ENCODE measurements around the gene PIKFYVE.
"Not testable (repeated sequence)": the region's sequence is repeated elsewhere in the genome, so short reads cannot be mapped to it uniquely, and the experiment has no call there.

PIKFYVE gene

DNA sequence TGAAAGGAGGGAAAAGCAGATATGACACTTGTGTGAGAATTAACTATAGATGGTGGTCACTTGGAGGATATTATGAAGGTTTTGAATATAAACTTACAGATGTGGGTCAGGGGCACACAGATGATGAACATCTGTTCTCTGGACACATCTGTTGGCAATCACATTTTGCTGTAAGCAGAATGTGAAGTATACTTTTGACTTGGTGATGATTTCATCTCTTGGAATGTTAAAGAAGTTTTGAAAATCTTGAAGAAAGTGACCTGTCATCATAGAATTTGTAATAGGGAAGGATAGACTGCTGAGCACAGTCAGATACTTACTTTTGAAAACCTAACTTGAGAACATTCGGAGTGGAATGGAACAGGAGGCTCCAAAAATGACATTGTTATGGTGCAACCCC lies 40.2 kb downstream of the PIKFYVE start:
- no peak for DNase-seq

DNA sequence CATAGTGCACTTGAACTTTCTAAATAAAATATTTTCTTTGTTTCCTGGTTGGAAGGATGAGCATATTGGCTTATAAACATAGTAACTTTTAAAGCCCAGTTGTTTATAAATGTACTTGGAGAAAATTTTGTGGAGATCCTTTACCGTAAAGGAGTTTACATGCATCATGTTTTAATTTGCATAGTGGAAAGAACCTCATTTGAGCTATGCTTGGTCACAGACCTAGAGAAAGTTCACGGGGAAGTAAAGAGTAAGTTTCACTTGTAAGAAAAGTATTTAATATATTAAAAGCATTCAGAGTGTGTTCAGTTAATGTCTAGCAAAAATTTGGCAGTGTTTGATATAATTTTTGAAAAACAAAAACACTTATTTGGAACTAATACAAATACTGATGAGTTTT lies 45.3 kb downstream of the PIKFYVE start:
- DNase-seq = no peak

DNA sequence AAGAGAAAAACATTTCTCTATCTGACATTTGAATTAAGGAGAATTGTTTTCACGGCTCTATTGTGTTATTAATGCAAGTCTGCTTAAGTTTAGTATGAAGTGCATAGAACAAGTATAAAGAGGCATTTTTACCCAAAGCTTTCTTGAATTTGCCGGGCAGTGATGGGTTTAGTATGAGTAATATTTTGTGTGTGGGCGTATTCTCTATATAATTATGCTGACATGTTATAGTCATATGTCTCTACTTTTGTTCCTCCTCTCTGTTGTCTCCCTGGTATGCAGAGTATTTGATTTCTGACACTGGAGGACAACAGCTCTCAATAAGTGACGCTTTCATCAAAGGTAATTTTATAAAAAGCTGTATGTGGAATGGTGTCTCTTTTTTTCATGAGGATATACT lies 45.9 kb downstream of the PIKFYVE start:
- no peak for DNase-seq

DNA sequence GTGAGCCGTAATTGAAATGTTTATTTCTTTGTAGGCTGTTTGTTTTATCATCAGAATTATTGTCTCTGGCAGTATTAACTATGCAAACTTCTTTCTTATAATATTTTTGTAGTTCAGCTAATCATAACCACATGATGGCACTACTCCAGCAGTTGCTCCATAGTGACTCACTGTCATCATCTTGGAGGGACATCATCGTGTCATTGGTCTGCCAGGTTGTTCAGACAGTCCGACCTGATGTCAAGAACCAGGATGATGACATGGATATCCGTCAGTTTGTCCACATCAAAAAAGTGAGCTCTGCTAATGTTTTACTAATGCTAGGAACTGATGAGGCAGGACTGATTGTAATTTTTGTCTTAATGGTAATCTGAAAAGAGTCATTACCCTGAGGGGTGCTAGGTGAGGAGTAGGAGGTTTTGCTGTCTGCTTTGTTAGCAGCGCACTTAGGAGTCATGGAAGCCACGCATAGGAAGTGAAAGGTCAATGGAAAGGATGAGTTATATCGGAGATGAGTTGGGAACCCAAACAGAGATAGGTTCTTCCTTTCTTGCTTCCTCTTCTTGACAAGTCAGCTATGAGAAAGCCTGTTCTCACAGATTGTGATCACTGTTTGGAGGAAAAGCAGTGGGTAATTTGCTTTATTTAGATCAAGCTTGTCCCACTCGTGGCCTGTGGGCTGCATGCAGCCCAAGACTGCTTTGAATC lies 49.2 kb downstream of the PIKFYVE start:
- DNase-seq = no peak

GRCh38 chr2:208318127-208318526 lies 52.1 kb downstream of the PIKFYVE start:
- DNase-seq = no peak

DNA sequence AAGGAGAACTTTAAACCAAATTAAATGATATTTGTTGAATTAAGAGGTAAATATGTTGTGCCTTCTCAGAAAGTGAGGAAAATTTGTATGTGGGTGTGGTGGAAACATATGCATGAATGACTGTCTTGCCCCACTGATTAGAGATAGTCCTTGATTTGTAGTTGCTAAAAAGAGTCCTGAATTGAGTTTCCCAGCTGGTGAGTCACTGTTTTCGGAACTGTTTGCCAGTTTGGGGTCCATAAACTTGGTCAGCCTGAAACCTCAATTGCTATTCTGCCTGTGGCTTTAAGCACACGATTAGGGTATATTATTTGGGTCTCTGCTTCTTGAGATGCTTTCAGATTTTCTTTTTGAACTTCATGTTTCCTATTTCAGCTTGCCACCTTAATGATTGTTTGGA lies 53.3 kb downstream of the PIKFYVE start:
- no peak for DNase-seq

DNA sequence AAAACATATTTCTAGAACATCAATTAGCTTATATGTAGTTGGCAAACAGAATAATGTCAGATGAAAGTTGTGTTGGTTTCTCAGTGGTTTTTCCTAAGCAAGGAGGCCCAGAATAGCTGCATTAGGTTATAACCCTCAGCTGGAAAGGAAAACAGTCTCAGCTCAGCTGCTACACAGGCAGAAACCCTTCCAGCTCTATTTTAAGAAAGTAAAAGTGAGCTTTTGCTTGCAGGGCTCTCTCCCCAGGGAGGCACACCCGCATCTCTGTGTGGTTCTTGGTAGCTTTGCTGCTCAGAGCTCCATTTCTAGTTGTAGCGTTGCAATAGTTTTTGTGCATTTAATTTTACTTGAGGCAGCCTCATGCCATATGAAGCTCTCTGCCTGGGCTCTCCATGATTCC lies 54.6 kb downstream of the PIKFYVE start:
- no peak for DNase-seq

DNA sequence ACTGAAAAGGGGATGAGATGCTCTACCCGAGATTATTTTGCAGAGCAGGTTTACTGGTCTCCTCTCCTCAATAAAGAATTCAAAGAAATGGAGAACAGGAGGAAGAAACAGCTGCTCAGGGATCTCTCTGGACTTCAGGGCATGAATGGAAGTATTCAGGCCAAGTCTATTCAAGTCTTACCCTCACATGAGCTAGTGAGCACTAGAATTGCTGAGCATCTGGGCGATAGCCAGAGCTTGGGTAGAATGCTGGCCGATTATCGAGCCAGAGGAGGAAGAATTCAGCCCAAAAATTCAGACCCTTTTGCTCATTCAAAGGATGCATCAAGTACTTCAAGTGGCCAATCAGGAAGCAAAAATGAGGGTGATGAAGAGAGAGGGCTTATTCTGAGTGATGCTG lies 60.0 kb downstream of the PIKFYVE start:
- DNase-seq = no peak

DNA sequence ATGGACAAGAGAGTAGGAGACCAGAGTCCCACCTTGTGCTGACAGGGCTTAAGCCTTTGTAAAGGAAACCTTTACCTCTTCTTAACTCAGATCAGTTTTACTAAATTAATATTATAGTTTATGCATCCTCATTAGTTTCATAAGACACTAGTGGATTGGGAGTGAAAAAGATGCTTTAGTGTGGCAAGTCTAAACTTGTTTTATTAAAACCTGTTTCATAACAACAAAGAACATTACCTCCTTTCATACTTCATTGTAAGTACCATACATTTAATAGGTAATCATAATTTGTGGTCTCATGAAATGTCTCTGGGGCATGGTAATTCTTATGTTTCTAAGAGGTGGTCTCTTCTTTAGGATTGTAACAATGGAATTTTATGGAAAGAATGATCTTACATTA lies 63.4 kb downstream of the PIKFYVE start:
- DNase-seq = no peak

- DNase-seq = no peak
These were observed 68.2 kb downstream of the PIKFYVE start for GRCh38 chr2:208334230-208334629.

DNA sequence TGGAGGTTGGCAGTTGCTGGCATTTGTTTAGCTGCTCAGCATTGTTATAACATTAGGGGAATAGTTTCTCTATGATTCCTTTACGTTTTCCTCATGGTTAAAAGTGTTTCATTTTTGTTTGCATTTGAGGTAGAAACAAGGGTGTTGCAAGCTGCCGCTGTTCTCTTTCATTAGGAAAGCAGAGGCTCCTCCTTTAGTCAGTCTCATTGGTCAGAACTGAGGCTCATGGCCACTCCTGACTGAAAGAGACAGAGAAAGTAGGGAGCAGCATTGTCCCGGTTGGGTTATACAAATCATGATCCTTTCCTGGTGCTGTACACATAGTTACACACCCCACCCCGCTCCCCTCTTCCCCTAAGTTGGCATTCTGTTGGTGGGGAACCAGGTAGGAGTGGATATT lies 80.7 kb downstream of the PIKFYVE start:
- no peak for DNase-seq

DNA sequence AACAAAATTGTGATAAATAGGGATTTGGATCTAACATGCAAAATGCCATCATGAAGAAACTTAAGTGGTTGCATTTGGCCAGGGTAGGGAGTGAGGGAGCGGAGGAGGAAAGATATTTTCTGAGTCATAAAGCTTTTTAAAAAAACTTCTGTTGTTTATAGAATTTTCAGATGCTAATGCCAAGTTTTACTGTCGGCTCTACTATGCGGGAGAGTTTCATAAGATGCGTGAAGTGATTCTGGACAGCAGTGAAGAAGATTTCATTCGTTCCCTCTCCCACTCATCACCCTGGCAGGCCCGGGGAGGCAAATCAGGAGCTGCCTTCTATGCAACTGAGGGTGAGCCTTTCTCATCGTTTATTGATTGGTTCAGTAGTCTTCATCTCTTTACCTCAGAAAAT lies 84.6 kb downstream of the PIKFYVE start:
- no peak for DNase-seq

- DNase-seq = no peak
These were observed 86.9 kb downstream of the PIKFYVE start for GRCh38 chr2:208352644-208353567.

DNA sequence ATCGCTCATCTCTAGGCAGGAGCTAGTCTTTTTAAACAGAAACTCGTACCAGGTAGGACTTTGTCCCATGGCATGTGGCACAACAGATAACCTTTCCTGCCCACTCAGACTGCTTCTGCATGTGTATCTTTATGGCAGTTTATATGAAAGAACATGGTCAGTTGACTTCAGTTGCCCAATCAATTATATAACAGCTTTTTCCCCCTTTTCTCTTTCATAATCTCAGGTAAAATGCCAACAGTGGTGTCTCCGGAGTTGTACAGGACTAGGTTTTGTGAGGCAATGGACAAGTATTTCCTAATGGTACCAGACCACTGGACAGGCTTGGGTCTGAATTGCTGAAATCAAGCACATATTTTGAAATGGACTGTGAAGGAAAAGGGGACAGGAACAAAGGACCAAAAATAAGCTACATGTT lies 88.9 kb downstream of the PIKFYVE start:
- no peak for DNase-seq

DNA sequence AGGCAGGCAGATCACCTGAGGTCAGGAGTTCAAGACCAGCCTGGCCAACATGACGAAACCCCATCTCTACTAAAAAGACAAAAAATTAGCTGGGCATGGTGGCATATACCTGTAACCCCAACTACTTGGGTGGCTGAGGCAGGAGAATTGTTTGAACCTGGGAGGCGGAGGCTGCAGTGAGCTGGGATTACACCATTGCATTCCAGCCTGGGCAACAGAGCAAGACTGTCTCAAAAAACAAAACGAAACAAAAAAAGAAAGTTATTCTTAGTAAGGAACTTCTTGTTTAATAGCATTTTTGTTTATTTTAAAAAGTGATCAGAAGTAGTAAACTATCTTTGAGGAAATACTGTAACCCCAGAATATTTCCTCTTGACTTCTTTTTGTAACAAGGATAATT lies 90.4 kb downstream of the PIKFYVE start:
- not testable (repeated sequence) for DNase-seq

DNA sequence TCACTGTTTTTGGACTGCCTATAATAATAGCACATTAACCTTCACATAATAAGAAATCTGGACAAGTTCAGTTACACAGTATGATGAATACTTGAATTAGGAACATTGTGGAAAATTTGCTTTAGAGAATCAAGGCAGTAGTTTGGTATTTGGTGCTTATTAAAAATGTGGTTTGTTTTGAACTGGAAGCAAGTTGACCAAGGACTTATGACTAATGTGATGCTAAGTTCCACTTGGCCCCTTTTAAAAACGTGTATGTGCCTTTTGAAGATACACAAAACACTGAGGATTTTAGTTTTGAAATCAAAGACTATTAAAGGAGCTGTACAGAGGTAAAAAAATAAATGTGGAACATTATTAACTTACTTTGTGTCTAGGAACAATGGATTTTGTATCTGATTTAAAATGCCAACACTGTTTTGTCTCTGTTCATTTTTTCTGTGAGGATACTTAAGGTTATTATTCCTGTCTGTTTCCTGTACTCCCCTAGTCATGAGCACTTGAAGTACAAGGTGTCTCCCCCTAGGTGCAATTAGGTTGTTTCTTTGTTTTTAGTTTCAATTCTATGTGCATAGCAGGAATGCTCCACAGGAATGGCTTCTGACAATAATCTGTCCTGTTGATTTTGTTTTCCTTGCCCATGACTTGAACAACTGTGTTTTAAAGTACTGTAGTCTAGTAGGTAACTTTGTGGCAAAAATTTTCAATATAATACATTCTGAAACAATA lies 91.0 kb downstream of the PIKFYVE start:
- DNase-seq = no peak

GRCh38 chr2:208358758-208359631 lies 92.9 kb downstream of the PIKFYVE start:
- DNase-seq = no peak

GRCh38 chr2:208359632-208359986 lies 93.6 kb downstream of the PIKFYVE start:
- no peak for DNase-seq

DNA sequence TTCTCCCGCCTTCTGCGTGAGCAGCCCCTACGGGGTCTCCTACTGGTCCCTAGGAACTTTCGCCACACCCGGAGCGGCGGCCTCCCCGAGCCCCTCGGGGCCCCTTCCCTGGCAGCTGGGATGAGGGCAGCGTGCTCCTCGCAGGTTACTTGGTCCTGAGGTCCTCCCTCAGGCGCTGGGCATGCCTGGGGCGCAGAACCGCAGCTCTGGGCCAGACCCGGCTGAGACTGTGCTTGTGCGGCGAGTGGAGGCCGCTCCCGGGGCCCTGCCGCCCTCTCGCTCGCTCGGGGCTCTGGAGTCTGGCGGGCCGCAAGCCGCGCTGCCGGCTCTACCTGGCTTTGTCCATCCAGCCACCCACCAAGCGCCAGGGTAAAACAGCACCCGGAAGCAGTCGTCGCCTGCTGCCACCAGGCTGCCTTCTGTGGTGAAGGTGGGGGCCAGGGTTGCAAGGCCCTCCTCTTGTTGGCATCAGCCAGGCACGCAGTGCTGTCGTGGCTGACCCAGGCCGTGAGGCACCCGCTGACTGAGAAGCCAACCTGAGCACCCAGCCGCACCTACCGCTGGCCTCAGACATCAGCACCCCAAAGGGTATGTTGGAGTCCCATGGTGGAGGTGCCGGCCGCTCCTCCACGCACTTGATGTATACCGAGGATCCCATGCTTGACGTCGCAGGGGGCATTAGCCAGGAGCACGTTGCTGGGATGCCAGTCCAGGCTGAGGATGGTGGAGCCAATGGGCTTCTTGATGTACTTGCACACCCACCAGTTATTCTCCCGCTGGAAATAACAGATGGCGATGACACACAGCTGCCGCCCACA lies 94.4 kb downstream of the PIKFYVE start:
- no peak for DNase-seq

GRCh38 chr2:208361077-208361441 lies 95.0 kb downstream of the PIKFYVE start:
- DNase-seq = no peak

GRCh38 chr2:208363485-208363884 lies 97.4 kb downstream of the PIKFYVE start:
- no peak for DNase-seq
